ENCODE results near the gene CEP112. TPM values are rescaled to one million over a fixed set of nuclear protein-coding genes. Genes with fewer than 3 reads are reported as not detected.

Gene CEP112
- total and polyA plus RNA-seq, 2 experiments from 2014 or later: 4.0 to 4.3 TPM

- Histone ChIP-seq H3K4me2 (no peak overlapping the region), H3F3A (replicated peaks; ENCODE audit: low read depth) (no peaks in the 10 kb centered on the region), H3K79me2 (replicated peaks; ENCODE audit: insufficient read depth) (no peaks in the 10 kb centered on the region), H3K4me1 (ENCODE audit: insufficient read depth) (no peaks in the 10 kb centered on the region; the same call in 1 of the 2 replicates), H3K36me3 (ENCODE audit: insufficient read depth) (no peaks in the 10 kb centered on the region; the same call in 1 of the 2 replicates), H3K27ac (ENCODE audit: low read depth) (no peak overlapping the region), H3K9me2 (ENCODE audit: insufficient read depth) (no peaks in the 10 kb centered on the region), H3K4me3 (no peak overlapping the region), H4K20me1 (replicated peaks; ENCODE audit: insufficient read depth) (no peaks in the 10 kb centered on the region), H2AFZ (no peak overlapping the region), H3K27me3 (ENCODE audit: insufficient read depth) (no peaks in the 10 kb centered on the region)
- TF ChIP-seq CTCF (conservative IDR thresholded peaks at IDR 0.05; ENCODE audit: low read depth in 2 of 2) (no peak), POLR2AphosphoS5 (IDR thresholded peaks at IDR 0.05; ENCODE audit: low read depth) (no peak), ZNF114 (CRISPR knock-in tag; IDR thresholded peaks at IDR 0.05) (no peak), REST (IDR thresholded peaks at IDR 0.05; ENCODE audit: unreplicated experiment) (no peak), EZH2 (IDR thresholded peaks at IDR 0.05; ENCODE audit: low read depth, unreplicated experiment) (no peak), EZH2phosphoT487 (IDR thresholded peaks at IDR 0.05; ENCODE audit: unreplicated experiment) (no peak), ZNF331 (CRISPR knock-in tag; IDR thresholded peaks at IDR 0.05; ENCODE audit: low read depth) (no peak), JUNB (IDR thresholded peaks at IDR 0.05; ENCODE audit: unreplicated experiment) (no peak), CREB1 (CRISPR knock-in tag; IDR thresholded peaks at IDR 0.05; ENCODE audit: low read depth) (no peak), NANOG (IDR thresholded peaks at IDR 0.05; ENCODE audit: borderline replicate concordance) (no peak), STAT1 (IDR thresholded peaks at IDR 0.05; ENCODE audit: unreplicated experiment) (no peak), ZNF462 (CRISPR knock-in tag; IDR thresholded peaks at IDR 0.05) (no peak), ETS1 (IDR thresholded peaks at IDR 0.05) (no peak)
- DNase-seq (ENCODE audit: low spot score): no peak
- H3K4me1 Mint-ChIP-seq: peaks cover 8% of the 10 kb centered on the region
- ATAC-seq: no peak
- H3K27me3 Mint-ChIP-seq (ENCODE audit: insufficient read depth, low read depth, poor library complexity): peaks cover 2% of the 10 kb centered on the region
- no peak overlapping the region for H3K4me3 Mint-ChIP-seq
- H3K27ac Mint-ChIP-seq: no peak overlapping the region
- H3K36me3 Mint-ChIP-seq (ENCODE audit: low read depth): no peaks in the 10 kb centered on the region
- no peaks in the 10 kb centered on the region for H3K9me3 Mint-ChIP-seq
Observed at GRCh38 chr17:65600518-65600917, 591.4 kb downstream of the CEP112 start.
